Skeletal muscle satellite cell (primary cell): ENCODE measurements around the gene FAM13C.
"Not testable (repeated sequence)": the region's sequence is repeated elsewhere in the genome, so short reads cannot be mapped to it uniquely, and the experiment has no call there.

ENCODE experiments used
- H3K27me3 ChIP-seq: 2 replicates; pipeline ENCODE4 v1.7.0; 2013; ENCODE audit warnings: low read length; ENCODE audit not compliant: control insufficient read depth, insufficient read depth
- H3K36me3 ChIP-seq: 2 replicates; pipeline ENCODE4 v1.7.0; 2013; ENCODE audit warnings: mild to moderate bottlenecking, control low read depth, low read length; ENCODE audit not compliant: insufficient read depth
- H3K4me1 ChIP-seq: 2 replicates; pipeline ENCODE4 v1.7.0; 2013; ENCODE audit warnings: low read length; ENCODE audit not compliant: control insufficient read depth, insufficient read depth
- H3K4me2 ChIP-seq: 2 replicates; pipeline ENCODE4 v1.7.0; 2013; ENCODE audit warnings: mild to moderate bottlenecking, low read length
- H3K4me3 ChIP-seq: 2 replicates; pipeline ENCODE4 v1.7.0; 2013; ENCODE audit warnings: low read length
- H3K9ac ChIP-seq: 2 replicates; pipeline ENCODE4 v1.7.0; 2013; ENCODE audit warnings: mild to moderate bottlenecking, low read depth, low read length, moderate library complexity
- H3K9me3 ChIP-seq: replicated peaks from 2 replicates; pipeline ENCODE4 v1.7.0; 2013; ENCODE audit warnings: mild to moderate bottlenecking, control low read depth, low read length

FAM13C gene

GRCh38 chr10:59244871-59245270 is 117.5 kb downstream of the FAM13C start:
- Histone ChIP-seq H3K9ac (no peak overlapping the region), H3K4me3 (no peak overlapping the region), H3K9me3 (no peaks in the 10 kb centered on the region), H3K27me3 (no peaks in the 10 kb centered on the region), H3K4me2 (no peak overlapping the region), H3K36me3 (no peaks in the 10 kb centered on the region), H3K4me1 (no peaks in the 10 kb centered on the region)

- no peak overlapping the region for H3K4me2 ChIP-seq
- H3K4me3 ChIP-seq: no peak overlapping the region
- no peaks in the 10 kb centered on the region for H3K36me3 ChIP-seq
- no peaks in the 10 kb centered on the region for H3K27me3 ChIP-seq
- H3K9me3 ChIP-seq: no peaks in the 10 kb centered on the region
- H3K9ac ChIP-seq: no peak overlapping the region
- no peaks in the 10 kb centered on the region for H3K4me1 ChIP-seq
Observed at GRCh38 chr10:59243611-59244195, 118.6 kb downstream of the FAM13C start.

GRCh38 chr10:59242991-59243390 is 119.4 kb downstream of the FAM13C start:
- H3K36me3 ChIP-seq: no peaks in the 10 kb centered on the region
- H3K4me3 ChIP-seq: no peak overlapping the region
- H3K9me3 ChIP-seq: no peaks in the 10 kb centered on the region
- H3K9ac ChIP-seq: no peak overlapping the region
- H3K4me1 ChIP-seq: no peaks in the 10 kb centered on the region
- H3K4me2 ChIP-seq: no peak overlapping the region
- no peaks in the 10 kb centered on the region for H3K27me3 ChIP-seq

GRCh38 chr10:59242057-59242456 is 120.3 kb downstream of the FAM13C start:
- no peaks in the 10 kb centered on the region for H3K9me3 ChIP-seq
- no peaks in the 10 kb centered on the region for H3K27me3 ChIP-seq
- H3K4me3 ChIP-seq: no peak overlapping the region
- H3K36me3 ChIP-seq: no peaks in the 10 kb centered on the region
- H3K4me1 ChIP-seq: no peaks in the 10 kb centered on the region
- no peak overlapping the region for H3K9ac ChIP-seq
- H3K4me2 ChIP-seq: no peak overlapping the region

GRCh38 chr10:59240582-59241183 is 121.7 kb downstream of the FAM13C start:
- H3K4me1 ChIP-seq: no peaks in the 10 kb centered on the region
- H3K36me3 ChIP-seq: no peaks in the 10 kb centered on the region
- H3K9me3 ChIP-seq: no peaks in the 10 kb centered on the region
- H3K4me3 ChIP-seq: no peak overlapping the region
- H3K4me2 ChIP-seq: no peak overlapping the region
- no peaks in the 10 kb centered on the region for H3K27me3 ChIP-seq
- H3K9ac ChIP-seq: no peak overlapping the region

GRCh38 chr10:59239108-59239507 is 123.2 kb downstream of the FAM13C start:
- H3K27me3 ChIP-seq, H3K4me2 ChIP-seq, H3K9me3 ChIP-seq, H3K4me3 ChIP-seq, H3K9ac ChIP-seq, H3K36me3 ChIP-seq, H3K4me1 ChIP-seq: not testable (repeated sequence)

GRCh38 chr10:59237775-59238174 is 124.6 kb downstream of the FAM13C start:
- H3K4me3 ChIP-seq: no peak overlapping the region
- H3K4me1 ChIP-seq: peaks cover 4% of the 10 kb centered on the region
- H3K27me3 ChIP-seq: no peaks in the 10 kb centered on the region
- no peak overlapping the region for H3K9ac ChIP-seq
- H3K9me3 ChIP-seq: no peaks in the 10 kb centered on the region
- no peaks in the 10 kb centered on the region for H3K36me3 ChIP-seq
- H3K4me2 ChIP-seq: no peak overlapping the region

- H3K36me3 ChIP-seq: no peaks in the 10 kb centered on the region
- no peaks in the 10 kb centered on the region for H3K9me3 ChIP-seq
Observed at GRCh38 chr10:59236064-59236697, 126.2 kb downstream of the FAM13C start.

GRCh38 chr10:59234816-59235429 is 127.4 kb downstream of the FAM13C start:
- peaks cover 4% of the 10 kb centered on the region for H3K4me1 ChIP-seq
- no peak overlapping the region for H3K9ac ChIP-seq

More at GRCh38 chr10:59236064-59236697, 126.2 kb downstream of the FAM13C start:
- Histone ChIP-seq H3K4me2 (no peak overlapping the region), H3K4me1 (peaks cover 4% of the 10 kb centered on the region), H3K9ac (no peak overlapping the region), H3K4me3 (no peak overlapping the region), H3K27me3 (no peaks in the 10 kb centered on the region)

GRCh38 chr10:59234194-59234593 is 128.2 kb downstream of the FAM13C start:
- no peak overlapping the region for H3K9ac ChIP-seq
- H3K27me3 ChIP-seq: no peaks in the 10 kb centered on the region
- peaks cover 4% of the 10 kb centered on the region for H3K4me1 ChIP-seq
- H3K4me3 ChIP-seq: no peak overlapping the region
- no peaks in the 10 kb centered on the region for H3K9me3 ChIP-seq
- no peak overlapping the region for H3K4me2 ChIP-seq
- no peaks in the 10 kb centered on the region for H3K36me3 ChIP-seq

More at GRCh38 chr10:59234816-59235429, 127.4 kb downstream of the FAM13C start:
- Histone ChIP-seq H3K9me3 (no peaks in the 10 kb centered on the region), H3K4me3 (no peak overlapping the region), H3K4me2 (no peak overlapping the region), H3K36me3 (no peaks in the 10 kb centered on the region), H3K27me3 (no peaks in the 10 kb centered on the region)

- Histone ChIP-seq H3K9ac (no peak overlapping the region), H3K9me3 (no peaks in the 10 kb centered on the region), H3K36me3 (no peaks in the 10 kb centered on the region), H3K4me3 (no peak overlapping the region), H3K4me1 (peaks cover 2% of the 10 kb centered on the region), H3K27me3 (no peaks in the 10 kb centered on the region), H3K4me2 (no peak overlapping the region)
Observed at GRCh38 chr10:59229441-59229840, 132.9 kb downstream of the FAM13C start.
